Epithelial cell of esophagus (primary cell): ENCODE measurements around the gene BIRC5.
A peak's percentile ranks its signal among the peaks of the same experiment; 100 is the strongest.

Experiments
- DNase-seq: peaks from one replicate; pipeline ENCODE4 v3.0.0; 2010; ENCODE audit warnings: low read depth
- H3K4me3 ChIP-seq: 2 replicates; pipeline ENCODE4 v1.5.1; 2011; ENCODE audit warnings: mild to moderate bottlenecking, low read length, control low read depth
- CTCF ChIP-seq: IDR thresholded peaks from 2 replicates; pipeline ENCODE4 v1.5.1; 2011; ENCODE audit warnings: low read depth, mild to moderate bottlenecking, low read length, control low read depth, inconsistent platforms; ENCODE audit not compliant: insufficient read depth; ENCODE audit errors: missing control alignments

Gene BIRC5

GRCh38 chr17:78185981-78186691 is 27.9 kb upstream of the BIRC5 start:
- TF ChIP-seq CTCF = no peak
- no peak for DNase-seq
- peak overlapping the region; percentile 61 for H3K4me3 ChIP-seq

- H3K4me3 ChIP-seq = peak within 1 kb of the TSS; percentile 61
- peak; percentile 98 for DNase-seq
- TF ChIP-seq CTCF = peak; percentile 64
Measured at GRCh38 chr17:78186692-78187595, 27.1 kb upstream of the BIRC5 start, which contains the start of the genes AFMID and TK1. AFMID (plus strand) TSS chr17:78187362; CDS start chr17:78187371, 9 bp downstream. TK1 (minus strand) TSS chr17:78187052; CDS start chr17:78186994, 58 bp downstream.

GRCh38 chr17:78196716-78197115 is 17.3 kb upstream of the BIRC5 start:
- no peak for DNase-seq
- no peak for TF ChIP-seq CTCF
- no peak overlapping the region for H3K4me3 ChIP-seq

- peak; percentile 58 for DNase-seq
- TF ChIP-seq CTCF = no peak
- H3K4me3 ChIP-seq = no peak overlapping the region
Measured at GRCh38 chr17:78197147-78197832, 16.8 kb upstream of the BIRC5 start.

GRCh38 chr17:78200451-78200850 is 13.6 kb upstream of the BIRC5 start:
- DNase-seq = no peak
- H3K4me3 ChIP-seq = no peak overlapping the region
- TF ChIP-seq CTCF = no peak

- TF ChIP-seq CTCF = no peak
- DNase-seq = no peak
- H3K4me3 ChIP-seq = no peak overlapping the region
Measured at GRCh38 chr17:78202666-78203065, 11.4 kb upstream of the BIRC5 start.
